HG03196 (cell line): ENCODE results near the gene HLA-A.
"Not testable (repeated sequence)": the region's sequence is repeated elsewhere in the genome, so short reads cannot be mapped to it uniquely, and the experiment has no call there.

Experiments used
- ATAC-seq: cut with Tn5 transposase; IDR thresholded peaks from one replicate; pipeline ENCODE4 v1.9.1; 2021; ENCODE audit not compliant: unreplicated experiment

Gene HLA-A

DNA sequence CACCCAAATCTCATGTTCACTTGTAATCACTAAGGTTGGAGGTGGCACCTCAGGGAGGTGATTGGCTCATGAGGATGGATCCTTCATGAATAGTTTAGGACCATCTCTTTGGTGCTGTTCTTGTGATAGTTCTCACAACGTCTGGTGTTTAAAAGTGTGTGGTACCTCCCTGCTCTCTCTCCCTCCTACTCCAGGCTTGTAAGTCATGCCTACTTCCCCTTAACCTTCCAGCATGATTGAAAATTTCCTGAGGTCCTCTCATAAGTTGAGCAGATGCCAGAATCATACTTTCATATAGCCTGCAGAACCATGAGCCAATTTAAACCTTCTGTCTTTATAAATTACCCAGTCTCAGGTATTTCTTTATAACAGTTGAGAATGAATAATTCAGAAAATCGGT lies 16.6 kb downstream of the HLA-A start:
- ATAC-seq: no peak

DNA sequence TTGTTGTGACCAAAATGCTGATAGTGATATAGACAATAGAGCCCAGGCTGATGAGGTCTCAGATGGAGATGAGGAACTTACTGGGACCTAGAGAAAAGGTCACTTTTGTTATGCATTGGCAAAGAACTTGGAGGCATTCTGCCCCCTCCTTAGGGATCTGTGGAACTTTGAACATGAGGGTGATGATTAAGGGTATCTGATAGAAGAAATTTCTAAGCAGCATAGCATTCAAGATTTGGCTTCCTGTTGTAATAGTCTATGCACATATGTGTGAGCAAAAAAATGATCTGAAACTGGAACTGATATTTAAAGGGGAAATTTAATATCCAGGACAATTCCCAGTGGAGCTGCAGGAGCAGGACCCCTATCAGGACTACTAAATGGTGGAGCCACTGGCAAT lies 17.1 kb downstream of the HLA-A start:
- ATAC-seq: no peak

DNA sequence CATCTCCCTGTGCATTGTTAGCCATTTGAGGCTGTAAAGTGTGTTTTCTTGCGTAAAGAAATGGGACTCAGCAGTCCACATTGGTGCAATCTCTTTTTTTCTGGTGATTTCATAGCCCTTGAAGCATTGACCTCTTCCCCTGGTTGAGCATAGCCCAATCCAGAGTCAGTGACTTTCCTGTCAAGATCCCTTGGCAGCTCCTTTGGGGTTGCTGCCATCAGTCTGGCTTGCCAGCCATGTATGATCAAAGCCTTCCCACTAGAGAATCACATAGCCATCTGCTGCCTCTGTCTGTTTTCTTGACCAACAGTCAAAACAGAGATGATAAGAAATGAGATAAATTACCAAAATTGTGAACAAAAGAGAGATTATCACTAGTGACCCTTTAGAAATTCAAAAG lies 19.6 kb downstream of the HLA-A start:
- no peak for ATAC-seq

DNA sequence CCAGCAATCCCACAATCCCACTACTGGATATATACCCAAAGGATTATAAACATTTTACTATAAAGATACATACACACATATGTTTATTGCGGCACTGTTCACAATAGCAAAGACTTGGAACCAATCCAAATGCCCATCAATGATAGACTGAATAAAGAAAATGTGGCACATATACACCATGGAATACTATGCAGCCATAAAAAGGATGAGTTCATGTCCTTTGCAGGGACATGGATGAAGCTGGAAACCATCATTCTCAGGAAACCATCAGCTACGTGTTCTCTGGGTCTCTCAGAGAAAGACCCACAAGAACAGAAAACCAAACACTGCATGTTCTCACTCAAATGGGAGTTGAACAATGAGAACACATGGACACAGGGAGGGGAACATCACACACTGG lies 21.4 kb downstream of the HLA-A start:
- not testable (repeated sequence) for ATAC-seq

DNA sequence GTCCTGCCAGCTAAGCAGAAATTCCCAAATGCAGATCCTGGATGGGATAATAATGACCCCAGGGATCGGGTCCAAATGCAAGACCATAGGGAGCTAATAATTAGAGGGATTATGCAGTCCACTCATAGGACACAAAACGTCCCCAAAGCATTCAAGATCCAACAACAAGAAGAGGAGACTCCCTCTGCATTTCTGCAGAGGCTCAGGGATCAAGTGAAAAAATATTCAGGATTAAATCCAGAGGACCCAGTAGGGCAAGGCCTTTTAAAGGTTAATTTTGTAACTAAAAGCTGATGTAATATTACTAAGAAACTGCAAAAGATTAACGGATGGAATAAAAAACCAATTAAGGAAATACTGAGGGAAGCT lies 22.2 kb downstream of the HLA-A start:
- no peak for ATAC-seq

DNA sequence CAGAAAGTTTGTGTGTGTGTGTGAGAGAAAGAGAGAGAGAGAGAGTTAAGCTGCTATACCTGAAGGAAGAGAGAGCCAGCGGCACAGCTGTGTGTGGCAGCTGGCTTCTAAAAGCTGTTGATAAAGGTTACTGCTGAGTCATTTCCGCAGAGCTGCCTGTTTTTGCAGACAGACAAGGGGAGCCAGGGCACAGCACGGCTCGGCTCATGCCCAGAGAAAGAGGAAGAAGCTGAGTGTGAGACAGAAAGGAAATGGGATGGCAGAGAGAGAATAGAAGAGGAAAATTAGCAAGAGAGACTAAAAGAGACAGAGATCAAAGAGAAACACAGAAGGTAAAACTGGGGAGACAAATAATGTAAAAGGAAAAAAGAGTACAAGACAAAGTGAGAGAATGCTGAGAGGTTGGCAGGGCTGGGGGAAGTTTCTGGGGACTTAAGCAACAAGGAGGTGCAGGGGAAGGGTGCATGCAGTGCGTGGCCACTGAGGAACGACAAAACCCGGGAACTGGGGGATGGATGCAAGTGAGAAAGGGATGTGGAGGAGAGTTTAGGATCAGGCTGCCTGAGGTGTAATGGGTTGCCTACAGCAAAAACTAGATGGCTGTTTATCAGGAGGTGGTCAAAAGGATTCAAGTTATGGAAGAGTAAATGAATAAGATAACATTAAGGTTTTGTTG lies 22.7 kb downstream of the HLA-A start:
- peak; percentile 85 for ATAC-seq

DNA sequence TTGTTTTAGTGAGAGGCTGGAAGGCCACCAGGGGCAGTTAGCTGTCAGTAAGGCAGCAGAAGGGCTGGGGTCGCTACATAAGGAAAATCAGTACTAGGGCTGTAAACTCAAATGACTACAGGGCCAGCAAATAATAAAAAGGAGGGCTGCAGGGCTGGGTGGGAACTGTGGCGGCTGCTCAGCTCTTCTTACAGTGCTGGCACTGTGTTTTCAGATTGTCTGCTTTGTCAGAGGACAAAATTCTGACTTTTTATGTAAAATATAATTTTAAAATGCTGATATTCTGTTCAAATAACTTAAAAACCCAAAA lies 23.2 kb downstream of the HLA-A start:
- no peak for ATAC-seq

DNA sequence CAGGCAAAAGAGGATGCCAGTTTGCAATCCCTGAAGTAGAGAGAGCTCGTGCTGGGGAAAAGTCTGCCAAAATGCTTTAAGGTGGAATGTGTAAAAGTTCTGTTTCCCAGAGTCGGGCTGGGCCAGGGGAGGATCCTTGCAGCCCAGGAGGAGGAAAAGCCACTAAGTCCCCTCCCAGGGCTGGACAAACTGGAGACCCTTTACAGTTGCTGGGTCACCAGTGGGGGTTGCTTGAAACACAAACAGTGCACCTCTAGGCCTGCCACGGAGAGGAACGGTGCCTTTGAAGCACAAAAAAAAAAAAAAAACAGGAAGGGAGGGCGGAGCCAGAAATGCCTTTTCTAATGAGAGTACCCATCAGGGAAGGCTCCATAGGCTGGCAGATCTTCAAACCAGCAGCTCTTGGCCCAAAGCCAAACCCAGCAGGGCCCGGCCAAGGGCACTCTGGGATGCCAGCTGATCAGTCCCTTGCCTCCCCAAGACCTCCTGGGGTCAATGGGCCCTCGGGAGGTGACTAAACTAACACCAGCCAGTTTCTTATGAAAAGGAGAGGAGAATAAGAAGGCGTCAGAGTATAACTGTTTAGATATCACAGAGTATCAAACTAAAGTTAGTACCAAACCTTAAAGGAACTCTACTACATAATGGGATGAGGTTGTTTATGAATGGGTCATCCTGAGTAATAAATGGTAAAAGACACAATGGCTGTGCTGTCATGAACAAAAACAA lies 23.7 kb downstream of the HLA-A start:
- no peak for ATAC-seq

DNA sequence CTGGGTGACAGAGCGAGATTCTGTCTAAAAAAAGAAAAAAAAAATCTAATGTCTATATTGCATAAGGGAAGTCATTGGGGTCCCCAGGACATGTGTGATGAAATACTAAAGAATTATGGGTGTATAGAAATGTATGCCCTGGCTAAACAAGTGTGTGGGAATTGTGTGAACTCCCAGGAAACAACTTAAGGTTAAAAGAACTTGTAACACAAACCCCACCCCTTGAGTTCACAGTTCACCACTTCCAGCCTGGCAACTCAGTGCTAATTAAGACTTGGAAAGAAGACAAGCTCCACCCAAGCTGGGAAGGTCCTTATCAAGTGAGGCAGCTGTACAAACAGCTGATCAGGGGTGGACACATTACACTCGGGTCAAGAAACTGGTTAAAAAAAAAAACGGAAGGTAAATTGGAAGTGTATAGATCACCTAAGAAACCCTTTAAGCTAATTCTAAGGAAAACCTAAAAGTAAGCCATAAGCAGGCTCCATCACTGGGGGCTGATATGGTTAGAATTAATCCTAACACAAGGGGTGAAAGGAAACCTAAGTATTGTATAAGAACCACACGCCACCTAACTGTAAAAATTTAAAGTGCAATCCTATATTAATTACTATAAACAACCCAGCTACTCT lies 25.2 kb downstream of the HLA-A start:
- no peak for ATAC-seq

DNA sequence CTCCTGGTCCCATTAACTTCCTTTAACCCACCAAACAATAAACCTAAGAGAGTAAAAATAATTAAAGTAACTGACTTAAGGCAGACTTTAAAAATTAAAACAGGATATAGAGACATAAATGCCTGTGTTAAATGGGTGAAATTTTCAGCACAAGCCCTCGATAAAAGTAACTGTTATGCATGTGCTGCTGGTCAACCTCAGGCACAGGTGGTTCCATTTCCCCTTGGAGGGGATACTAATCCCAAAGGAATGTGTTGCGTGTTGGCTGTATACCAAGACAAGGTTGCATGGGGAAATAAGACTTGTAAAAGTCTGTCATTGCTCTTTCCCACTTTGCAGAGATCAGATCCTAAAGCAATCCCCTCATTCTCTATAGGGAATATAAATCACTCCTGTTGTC lies 25.8 kb downstream of the HLA-A start:
- no peak for ATAC-seq

DNA sequence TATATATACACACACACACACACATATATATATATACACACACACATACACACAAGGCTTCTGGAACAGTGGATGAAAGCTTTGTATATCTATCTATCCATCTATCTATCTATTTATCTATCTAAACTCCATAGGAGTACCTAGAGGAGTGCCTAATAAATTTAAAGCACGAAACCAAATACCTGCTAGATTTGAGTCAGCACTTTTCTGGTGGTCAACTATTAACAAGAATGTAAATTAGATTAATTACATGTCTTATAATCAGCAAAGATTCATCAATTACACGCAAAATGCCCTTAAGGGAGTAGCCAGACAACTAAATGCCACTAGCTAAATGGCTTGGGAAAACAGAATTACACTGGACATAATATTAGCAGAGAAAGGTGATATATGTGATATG lies 26.6 kb downstream of the HLA-A start:
- no peak for ATAC-seq

DNA sequence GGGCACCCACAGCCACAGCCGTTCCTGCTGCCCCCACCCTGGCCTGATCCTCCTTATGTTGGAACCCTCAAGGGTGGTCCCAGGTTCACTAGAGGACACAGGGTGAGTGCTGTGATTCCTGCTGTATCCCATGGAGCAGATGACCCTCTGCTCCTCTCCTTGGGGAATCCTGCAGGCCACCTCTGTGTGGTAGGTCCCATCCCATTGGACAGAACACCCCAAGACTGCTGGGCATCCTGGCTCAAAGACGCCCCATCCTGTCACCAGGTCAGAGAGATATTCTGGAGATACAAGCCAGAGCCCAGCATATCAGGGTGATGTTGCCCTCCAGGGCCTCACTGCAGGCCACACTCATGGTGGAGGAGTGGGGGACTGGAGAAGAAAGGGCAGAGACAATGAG lies 28.4 kb downstream of the HLA-A start:
- no peak for ATAC-seq

DNA sequence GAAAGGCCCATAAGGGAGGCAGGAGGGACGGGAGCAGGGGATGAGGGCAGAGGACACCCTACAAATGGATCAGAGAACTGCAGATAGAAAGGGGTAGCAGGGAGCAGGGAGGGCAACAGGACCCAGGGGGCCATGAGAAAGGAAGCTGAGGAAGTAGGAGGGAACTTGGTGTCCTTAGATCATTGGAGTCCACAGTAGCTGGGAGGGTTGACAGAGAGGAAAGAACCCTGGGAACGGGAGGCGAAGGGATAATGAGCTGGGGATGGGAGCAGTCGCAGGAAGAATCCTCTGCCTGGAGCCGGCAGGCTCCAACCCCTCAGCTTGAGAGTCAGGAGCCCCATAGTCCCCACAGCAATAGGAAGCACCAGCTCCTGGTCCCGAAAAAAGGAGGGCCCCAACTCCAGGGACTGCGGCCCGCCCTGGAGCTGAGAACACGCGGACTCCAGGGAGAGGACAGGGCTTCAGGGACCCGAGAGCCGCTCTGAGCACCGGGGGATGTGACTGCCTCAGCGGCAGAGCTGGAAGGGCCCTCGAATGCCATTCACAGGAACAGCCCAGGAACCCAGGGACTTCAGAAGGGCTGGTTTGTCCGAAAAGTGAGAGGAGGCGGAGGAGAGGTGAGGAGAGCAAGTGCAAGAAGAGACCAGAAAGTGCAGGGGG lies 32.7 kb downstream of the HLA-A start:
- ATAC-seq: no peak

DNA sequence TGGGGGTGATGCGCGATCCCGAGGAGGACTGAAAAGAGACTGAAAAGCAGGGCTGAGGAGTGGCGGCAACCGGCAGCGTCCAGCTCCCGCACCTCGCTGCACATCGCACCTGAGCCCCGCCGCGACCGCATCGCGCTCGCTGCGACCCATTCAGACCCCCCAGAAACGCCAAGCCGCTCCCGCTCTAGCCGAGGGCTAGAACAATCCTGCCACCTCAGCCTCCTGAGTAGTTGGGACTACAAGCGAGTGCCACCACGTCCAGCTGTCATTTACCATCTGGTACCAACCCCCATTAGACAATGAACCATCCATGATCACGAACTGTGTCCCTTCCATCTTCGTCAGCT lies 33.2 kb downstream of the HLA-A start:
- no peak for ATAC-seq

DNA sequence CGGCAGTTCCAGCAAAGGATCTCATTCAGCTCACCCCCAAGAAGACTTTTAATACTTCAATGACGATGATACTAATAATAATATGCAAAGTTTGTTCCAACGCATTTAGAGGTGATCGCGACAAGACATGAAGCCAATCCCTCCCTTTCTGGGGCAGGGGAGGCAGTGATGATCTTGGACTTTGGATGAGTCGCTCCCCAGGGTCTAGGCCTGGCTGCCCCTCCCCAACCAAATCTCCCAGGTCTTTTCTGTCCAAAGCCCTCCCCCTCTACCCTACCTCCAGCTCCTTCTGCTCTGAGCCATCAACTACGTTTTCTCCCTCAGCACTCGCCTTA lies 33.9 kb downstream of the HLA-A start:
- ATAC-seq: no peak

DNA sequence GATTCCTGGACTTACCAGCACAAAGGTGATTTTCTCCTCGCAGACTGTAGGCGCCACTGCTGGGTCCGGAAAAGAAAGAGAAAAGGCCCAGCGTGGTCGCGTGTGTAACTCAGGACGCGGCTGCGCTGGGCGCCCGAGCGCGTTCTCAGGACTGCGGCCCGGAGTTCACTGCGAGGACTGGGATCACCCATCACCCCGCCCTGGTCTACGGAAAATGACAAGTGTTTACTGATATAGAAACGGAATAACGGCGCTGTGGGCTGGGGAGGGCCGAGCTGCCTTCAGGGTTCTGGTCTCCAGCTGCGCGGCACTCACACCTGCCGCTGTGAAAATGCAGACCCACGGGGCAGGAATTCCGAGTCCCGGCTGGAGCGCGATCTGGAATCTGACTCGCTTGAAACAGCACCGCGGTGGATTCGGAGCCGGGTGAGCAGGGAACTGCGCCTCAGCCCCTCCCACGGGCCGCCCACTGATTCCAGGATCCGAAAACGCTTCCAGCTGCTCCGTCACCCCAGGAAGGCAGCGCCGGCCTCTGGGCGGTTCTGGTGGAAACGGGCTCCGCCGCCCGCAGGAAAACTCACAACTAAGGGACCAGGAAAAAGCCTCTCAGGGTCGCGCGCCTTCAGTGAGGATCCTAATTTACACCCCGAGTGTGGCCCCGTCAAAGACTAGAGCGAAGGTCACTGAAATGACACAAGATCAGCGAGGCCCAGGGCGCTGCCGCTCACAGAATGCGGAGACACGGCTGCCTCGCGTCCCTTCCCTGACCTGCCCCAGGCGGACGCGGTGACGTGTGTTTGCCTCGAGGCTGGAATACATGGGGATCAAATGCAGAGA lies 34.5 kb downstream of the HLA-A start:
- peak; percentile 60 for ATAC-seq

DNA sequence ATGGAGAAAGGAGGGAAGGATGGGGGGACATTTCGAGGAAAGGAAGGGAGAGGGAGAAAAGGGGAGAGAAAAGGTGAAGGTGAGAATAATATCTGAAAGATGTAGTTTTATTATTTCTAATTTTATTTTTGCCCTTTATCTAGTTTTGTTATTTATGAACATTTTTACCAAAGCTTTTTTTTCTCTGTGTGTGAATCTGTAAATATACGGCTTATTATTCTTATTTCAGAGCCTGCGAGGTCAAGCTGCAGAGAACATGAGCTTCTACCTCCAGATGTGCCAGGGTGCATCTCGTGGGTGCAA lies 35.0 kb downstream of the HLA-A start:
- ATAC-seq: no peak

DNA sequence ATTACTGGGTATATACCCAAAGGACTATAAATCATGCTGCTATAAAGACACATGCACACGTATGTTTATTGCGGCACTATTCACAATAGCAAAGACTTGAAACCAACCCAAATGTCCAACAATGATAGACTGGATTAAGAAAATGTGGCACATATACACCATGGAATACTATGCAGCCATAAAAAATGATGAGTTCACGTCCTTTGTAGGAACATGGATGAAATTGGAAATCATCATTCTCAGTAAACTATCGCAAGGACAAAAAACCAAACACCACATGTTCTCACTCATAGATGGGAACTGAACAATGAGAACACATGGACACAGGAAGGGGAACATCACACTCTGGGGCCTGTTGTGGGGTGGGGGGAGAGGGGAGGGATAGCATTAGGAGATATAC lies 37.7 kb downstream of the HLA-A start:
- not testable (repeated sequence) for ATAC-seq

DNA sequence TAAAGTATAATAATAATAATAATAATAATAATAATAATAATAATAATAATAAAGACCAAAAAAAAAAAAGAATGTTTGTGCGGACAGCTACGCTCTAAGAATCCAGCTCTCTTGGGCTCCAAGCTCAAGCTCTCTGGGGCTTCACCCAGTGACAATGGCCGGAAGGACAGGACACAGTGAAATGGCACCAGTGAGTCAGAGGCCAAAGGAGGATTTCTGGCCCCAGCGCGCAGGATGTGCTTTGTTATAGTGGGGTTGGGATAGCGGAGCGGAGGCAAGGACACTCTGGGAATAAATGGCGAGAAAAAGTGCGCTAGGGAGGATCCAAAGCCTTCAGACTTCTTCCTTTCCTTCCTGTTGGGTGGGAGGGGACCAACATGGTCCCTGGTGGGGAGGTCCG lies 38.2 kb downstream of the HLA-A start:
- no peak for ATAC-seq

DNA sequence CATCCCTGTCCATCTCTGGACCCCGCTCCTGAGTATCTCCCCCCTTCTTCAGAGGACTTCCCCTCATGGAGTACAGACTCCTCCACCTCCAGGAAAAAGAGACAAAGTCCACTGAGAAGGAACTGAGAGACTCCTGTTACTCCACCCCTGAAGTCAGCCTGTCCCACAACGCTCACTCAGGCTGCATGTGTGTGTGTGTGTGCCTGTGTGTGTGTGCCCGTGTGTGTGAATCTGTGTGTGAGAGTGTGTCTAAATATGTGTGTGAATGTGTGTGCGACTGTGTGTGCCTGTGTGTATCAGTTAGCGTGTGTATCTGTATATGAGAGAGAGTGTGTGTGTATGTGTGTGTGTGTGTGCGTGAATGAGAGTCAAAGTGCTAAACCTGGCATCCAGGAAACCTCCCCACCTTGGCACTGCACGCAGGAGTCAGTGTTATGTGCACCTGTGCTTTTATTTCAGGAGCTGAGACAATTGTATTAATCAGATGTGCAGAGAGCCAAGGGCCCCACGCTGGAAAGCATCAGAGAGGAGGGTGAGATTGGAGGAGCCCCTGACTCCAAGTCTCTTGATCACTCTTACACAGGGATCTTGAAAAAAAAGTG lies 39.0 kb downstream of the HLA-A start:
- ATAC-seq: no peak

DNA sequence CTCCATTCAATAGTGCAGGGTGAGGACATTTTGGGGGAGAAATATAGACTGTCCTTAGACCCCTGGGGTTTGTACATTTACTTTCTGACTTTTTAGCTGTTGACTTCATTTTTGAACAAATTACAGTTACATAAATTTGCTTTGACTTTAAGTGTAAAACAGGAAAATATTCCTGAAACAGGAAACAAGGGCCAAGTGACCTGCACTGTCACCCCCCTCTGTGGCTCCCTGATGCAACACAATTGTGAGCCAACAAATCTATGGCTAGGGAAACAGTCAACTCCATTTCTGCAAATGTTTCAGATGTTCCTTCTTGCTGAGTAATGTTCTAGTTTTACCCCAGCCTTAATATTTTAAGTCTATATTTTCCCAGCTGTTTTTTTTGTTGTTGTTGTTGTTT lies 39.8 kb downstream of the HLA-A start:
- no peak for ATAC-seq
